HG02759 (cell line): ENCODE measurements around the gene VAV2.

Experiments
- ATAC-seq: cut with Tn5 transposase; IDR thresholded peaks from one replicate; pipeline ENCODE4 v1.9.1; 2021; ENCODE audit warnings: mild to moderate bottlenecking, moderate library complexity; ENCODE audit not compliant: unreplicated experiment

Gene VAV2, protein sequence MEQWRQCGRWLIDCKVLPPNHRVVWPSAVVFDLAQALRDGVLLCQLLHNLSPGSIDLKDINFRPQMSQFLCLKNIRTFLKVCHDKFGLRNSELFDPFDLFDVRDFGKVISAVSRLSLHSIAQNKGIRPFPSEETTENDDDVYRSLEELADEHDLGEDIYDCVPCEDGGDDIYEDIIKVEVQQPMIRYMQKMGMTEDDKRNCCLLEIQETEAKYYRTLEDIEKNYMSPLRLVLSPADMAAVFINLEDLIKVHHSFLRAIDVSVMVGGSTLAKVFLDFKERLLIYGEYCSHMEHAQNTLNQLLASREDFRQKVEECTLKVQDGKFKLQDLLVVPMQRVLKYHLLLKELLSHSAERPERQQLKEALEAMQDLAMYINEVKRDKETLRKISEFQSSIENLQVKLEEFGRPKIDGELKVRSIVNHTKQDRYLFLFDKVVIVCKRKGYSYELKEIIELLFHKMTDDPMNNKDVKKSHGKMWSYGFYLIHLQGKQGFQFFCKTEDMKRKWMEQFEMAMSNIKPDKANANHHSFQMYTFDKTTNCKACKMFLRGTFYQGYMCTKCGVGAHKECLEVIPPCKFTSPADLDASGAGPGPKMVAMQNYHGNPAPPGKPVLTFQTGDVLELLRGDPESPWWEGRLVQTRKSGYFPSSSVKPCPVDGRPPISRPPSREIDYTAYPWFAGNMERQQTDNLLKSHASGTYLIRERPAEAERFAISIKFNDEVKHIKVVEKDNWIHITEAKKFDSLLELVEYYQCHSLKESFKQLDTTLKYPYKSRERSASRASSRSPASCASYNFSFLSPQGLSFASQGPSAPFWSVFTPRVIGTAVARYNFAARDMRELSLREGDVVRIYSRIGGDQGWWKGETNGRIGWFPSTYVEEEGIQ

DNA sequence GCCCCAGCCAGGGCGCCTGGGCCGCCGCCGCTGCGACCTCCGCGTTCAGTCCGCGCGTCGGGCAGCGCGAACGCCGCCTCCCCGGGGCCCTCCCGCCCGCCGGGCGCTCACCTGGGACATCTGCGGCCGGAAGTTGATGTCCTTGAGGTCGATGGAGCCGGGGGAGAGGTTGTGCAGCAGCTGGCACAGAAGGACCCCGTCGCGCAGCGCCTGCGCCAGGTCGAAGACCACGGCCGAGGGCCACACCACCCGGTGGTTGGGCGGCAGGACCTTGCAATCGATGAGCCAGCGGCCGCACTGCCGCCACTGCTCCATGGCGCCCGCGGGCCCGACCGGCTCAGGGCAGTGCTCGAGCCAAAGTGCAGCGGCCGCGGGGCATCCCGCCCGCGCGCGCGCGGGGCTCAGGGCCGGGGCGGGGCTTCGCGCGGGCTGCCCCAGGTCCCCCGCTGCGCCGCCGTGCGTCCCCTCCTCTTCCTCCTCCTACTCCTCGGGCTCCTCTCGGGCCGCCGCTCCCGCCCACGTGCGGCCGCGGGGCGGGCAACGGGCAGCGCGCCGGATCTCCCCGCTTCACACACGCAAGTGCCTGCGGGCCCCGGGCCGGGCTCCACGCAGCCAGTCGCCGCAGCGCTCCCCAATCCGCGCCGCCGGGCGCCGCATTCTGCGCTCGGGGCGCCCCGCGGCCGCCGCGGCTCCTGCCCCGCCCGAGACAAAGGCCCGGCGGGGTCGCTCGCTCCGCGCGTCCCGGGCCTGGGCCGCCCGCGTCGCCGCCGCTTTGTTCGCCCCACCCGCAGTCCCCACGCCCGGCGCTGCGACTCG lies at the start of gene VAV2:
Gene VAV2 (minus strand): TSS at position 361 of the 816 bp plus-strand sequence. CDS start 46 bp downstream, at position 315.
- ATAC-seq: peak; percentile 63

GRCh38 chr9:134041649-134041962 lies 49.5 kb upstream of the VAV2 start:
- no peak for ATAC-seq

- ATAC-seq: no peak
Measured at GRCh38 chr9:134040781-134041648, 48.9 kb upstream of the VAV2 start.

GRCh38 chr9:134040176-134040565 lies 48.0 kb upstream of the VAV2 start:
- ATAC-seq: no peak

GRCh38 chr9:134039386-134040175 lies 47.5 kb upstream of the VAV2 start:
- no peak for ATAC-seq

DNA sequence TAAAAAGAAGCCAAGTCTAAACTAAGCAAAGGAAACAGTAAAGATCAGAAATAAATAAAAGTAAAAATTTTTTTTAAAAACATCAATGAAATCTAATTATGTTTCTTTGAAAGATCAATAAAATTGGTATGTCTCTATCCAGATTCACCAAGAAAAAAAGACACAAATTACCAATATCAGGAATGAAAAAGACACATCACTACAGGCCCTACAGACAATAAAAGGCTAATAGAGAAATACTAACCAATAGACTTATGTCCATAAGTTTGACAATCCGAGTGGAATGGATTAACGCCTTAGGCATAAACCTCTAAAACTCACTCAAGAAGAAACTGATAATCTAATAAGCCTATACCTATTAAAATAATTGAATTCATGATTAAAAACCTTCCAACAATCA lies 45.5 kb upstream of the VAV2 start:
- no peak for ATAC-seq

- no peak for ATAC-seq
Measured at GRCh38 chr9:134036130-134036529, 44.0 kb upstream of the VAV2 start.

GRCh38 chr9:134035041-134036039 lies 43.2 kb upstream of the VAV2 start:
- no peak for ATAC-seq

DNA sequence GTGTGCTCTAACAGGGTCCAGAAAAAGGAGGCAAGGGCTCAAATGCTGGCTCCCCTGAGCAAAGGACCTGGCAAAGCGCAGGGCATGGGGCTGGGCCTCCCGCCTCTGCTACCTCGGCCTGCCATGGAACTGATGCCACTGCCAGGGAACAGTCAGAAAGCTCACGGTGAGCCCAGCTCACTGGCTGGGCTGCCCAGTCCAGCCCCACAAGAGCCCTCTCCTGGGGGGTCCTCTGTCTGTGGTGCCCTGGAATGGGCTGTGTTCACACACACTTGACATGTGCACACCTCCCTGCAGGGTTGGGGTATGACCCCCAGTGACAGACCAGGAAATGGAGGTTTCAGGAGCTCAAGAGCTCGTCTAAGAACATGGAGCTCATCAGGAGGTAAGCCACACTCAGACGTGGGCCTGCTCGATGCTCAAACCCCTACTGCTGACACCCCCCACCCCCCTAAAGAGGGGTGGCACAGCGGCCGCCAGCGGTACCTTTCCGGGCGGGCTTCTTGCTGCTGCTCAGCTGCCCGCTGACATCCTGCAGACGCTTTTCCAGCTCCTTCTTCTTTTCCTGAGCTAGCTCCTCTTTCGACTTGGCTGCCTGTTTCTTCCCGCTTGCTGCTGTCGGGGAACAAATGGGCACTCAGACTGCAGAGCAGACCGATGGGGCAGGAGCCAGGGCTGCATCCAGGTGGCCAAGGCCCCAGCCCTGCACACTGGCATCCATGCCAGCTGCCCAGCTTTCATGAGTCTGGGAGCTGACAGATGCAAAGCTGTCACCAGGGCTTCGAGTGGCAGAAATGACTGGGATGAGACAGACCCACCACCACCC lies 42.3 kb upstream of the VAV2 start:
- ATAC-seq: no peak

- no peak for ATAC-seq
Measured at GRCh38 chr9:134033516-134034214, 41.5 kb upstream of the VAV2 start.

- no peak for ATAC-seq
Measured at GRCh38 chr9:134032456-134033222, 40.5 kb upstream of the VAV2 start.

DNA sequence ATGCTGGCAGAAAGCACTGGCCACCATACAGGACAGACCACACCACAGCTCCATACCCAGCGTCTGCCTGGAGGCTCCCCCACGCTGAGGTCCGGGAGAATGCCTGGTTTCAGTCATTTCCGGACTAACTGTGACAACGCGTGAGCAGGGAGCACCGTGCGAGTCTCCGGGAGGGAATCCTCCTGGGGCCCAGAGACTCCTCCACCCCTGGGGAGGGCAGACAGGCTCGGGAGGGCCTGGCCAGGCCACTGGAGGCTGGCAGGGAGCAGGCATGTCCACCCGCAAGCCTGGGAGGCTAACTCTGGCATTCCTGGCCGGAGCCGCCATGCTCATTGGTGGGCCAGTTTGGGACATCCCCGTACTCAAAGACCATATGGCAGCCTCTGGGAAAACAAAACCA lies 39.7 kb upstream of the VAV2 start:
- no peak for ATAC-seq

DNA sequence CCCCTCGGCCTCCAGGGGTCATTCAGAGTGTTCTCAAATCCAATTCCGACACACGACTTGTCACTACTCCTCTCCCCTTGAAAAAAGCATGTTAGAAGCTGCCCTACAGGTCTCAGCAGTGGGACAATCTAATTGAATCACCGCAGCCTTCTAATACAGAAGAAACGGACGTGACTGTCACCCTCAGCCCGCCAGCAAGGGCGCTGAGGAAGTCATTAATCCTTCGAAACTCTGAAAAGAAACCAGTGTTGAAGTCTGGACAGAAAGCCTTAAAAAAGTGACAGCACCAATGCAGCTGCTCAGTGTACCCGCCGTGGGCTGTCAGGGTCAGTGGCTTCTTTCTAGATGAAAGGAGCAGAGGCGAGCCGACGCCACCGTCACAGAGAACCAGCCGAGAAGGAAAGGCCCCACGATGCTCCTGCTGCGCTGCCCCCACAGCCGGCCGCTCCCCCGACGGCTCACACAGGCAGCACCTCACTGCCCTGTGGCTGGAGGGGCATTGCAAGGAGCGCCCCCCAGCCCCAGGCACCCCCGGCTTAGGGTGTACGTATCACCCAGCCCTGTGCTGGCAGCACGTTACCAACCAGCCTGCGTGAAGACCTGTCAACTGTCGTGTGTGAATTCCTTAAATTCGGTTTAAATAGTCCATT lies 38.8 kb upstream of the VAV2 start:
- ATAC-seq: no peak

GRCh38 chr9:134029248-134030226 lies 37.4 kb upstream of the VAV2 start:
- ATAC-seq: no peak
